Pons (tissue), 1 donor: ENCODE measurements around the gene LAMP1.
"Not testable (repeated sequence)": the region's sequence is repeated elsewhere in the genome, so short reads cannot be mapped to it uniquely, and the experiment has no call there.

ENCODE experiments used
- DNase-seq: peaks from one replicate; pipeline ENCODE4 v3.0.0-alpha.2; 2016; ENCODE audit warnings: low spot score

Gene LAMP1

DNA sequence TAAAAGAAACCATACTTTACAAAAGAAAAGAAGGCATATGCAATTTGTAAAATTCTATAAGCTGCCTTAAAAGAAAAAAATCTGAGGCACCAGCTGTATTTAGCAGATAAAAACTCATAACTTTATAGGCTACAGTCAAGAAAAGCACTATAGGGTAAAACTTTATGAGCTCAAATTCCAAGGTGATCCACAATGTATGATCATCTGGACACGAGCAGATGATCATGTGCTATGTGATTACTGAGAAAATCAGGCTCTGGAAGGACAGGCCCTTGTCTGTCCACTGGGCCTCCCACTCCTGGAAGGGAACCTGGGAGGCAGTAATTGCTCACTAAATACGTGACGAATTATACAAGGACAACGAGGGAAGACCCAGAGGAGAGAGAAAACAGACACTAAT is 59.6 kb downstream of the LAMP1 start:
- no peak for DNase-seq

DNA sequence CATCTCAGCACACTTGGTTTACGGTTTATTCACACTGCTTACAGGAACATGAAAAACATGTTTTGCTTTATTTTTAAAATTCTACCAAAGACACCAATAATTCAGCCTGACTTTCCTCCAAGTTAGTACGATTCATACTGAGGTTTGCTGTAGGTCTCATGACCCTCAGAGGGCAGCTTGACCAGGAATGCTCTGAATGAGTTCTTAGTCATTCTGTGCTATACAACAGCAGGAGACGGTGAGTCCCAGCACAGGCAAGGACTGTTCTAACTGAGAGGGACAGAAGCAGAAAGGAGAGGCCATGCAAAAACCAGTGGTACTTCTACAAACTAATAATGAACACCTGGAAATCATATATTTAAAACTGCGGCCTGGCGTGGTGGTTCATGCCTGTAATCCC is 60.5 kb downstream of the LAMP1 start:
- no peak for DNase-seq

DNA sequence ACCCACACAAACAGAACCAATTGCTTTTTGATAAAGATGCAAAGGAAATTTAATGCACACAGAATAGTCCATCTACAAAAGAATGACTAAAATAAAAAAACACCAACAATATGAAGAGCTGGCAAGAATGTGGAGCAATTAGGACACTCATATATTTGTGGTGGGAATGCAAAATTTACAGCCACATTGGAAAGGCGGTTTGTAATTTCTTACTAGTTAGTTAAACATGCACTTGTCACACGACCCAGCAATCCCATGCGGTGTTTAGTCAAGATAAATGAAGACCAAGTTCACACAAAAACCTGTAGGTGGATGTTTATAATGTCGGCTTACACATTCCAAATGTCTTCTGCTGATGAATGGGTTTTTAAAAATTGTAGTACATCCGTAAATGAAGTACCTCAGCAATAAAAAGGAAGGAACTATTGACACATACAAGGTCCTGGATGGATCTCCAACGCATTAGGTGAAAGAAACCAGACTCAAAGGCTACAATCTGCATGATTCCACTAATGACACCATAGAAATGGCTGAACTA is 61.7 kb downstream of the LAMP1 start:
- no peak for DNase-seq

DNA sequence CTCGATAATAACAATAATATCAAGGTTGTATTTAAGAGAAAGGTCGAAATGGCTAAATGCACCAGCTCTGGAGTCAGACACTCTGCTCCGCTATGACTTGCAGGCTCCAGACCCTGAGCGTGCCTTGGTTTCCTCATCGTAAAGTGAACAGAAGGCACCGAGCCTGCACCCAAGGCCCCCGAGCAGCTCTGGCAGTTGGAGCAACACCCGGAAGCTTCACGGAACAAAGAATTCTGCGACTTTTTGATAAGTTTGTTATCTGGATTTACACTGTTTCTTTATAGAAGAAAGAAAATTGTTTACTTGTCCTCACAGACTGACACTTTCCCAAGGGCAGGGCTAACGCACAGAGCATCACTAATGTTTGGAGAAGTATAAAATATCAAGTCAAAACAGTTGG is 62.5 kb downstream of the LAMP1 start:
- DNase-seq: no peak

DNA sequence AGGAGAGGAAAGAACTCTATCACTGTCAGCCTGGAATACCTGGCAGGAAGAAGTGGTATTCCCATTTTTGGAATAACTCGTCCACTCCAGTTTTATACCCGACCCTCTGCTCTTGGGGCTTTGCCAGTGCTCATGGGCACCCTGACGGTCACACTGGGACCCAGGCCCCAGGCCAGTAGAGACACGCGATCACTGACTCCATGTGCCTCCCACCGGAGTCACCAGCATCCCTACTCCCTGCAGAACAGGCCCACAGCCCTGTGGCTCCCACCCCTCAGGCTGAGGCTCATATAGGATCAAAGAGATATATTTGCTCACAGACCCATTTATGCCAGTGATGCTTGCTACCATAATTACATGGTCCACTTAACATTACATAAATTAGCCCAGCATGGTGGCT is 63.4 kb downstream of the LAMP1 start:
- DNase-seq: no peak

DNA sequence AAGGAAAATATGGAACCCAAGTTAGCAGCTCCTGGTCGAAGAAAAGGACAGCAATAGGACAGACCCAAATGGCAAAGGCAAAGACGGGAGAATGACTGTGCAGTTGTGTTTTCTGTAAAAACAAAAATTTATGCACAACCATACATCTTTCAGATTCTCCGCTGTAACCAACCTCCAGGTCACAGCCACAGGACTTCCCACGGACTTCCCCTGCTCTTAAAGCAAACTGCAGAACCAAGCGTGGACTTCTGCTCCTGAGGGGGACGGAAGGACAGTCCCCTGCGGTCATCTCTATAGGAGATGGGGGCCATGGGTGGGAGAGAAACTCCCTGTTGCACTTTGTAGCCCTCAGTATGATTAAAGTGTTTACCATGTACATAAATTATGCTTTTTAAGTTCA is 64.4 kb downstream of the LAMP1 start:
- DNase-seq: no peak

DNA sequence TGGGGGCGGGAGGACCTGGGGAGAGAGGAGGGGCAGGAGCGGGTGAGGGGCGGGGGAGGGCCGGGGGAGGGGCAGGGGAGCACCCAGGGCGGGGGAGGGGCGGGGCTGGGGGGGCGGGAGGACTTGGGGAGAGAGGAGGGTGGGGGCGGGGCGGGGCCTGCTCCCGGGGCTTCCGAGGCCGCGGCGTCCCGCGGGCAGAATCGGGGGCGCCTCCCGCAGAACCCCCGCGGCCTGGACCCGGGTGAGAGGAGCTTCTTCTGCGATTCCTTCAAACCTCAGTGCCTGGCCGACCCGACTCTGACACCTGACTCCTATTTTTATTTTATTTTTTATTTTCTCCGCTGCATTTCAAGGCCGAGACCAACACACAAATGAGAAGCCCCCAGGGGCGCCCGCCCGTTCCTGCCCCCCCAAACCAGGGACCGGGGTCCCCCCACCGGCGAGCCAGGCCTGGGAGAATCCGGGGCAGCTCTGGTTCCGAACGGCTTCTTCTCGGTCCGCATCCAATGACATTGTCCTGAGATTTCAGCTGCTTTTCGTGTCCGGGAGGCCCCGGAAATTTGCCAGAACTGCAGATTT is 67.4 kb downstream of the LAMP1 start:
- no peak for DNase-seq

DNA sequence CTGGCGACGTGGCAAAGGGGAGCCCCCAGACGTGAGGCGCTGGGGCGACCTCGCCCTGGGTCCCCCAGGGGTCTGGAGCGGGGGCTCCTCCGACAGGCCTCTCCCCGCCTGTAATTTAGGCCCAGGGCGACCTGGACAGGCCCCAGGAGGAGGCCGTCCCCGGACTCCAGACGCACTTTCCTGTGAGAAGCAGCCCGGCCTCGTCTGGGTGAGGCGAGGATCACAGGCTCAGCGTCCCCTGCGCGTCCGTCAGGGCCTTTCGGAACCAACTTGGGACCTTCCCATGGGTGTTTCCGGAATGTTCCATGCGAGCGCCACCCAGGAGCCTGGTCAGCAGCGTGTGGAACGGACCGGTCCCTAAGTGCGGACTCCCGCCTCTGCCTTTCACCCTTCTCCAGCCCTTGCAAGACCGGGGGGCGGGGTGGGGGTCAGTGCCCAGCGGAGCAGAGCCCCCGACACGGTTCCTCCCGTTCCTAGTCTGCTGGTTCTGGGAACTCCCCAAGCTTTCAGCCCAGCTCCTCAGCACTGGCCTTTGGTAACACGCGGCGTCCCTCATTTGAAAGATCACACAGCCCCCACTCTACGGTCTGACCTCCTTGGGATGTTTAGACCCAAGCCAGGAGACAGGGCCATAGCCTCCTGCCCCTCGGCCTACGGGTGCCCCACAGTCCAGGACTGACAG is 68.0 kb downstream of the LAMP1 start:
- DNase-seq: no peak

DNA sequence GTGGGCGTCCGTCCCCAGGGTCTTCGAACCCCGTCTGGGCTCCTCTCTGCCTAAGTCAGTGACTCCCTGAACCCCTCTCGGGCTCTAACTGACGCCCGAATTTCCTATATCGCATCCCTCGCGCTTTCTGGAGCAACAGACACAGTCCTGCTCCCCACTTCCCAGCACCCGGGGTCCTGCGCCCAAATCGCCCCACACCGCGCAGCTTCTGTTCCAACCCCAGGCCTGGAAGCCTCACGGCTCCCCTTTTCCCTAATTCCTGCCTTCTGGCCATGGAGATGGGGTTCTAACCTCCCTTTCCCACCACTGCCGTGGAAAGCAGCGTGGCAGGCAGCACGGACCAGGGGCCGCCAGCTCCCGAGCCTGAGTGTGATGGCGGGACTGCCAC is 68.5 kb downstream of the LAMP1 start:
- no peak for DNase-seq

DNA sequence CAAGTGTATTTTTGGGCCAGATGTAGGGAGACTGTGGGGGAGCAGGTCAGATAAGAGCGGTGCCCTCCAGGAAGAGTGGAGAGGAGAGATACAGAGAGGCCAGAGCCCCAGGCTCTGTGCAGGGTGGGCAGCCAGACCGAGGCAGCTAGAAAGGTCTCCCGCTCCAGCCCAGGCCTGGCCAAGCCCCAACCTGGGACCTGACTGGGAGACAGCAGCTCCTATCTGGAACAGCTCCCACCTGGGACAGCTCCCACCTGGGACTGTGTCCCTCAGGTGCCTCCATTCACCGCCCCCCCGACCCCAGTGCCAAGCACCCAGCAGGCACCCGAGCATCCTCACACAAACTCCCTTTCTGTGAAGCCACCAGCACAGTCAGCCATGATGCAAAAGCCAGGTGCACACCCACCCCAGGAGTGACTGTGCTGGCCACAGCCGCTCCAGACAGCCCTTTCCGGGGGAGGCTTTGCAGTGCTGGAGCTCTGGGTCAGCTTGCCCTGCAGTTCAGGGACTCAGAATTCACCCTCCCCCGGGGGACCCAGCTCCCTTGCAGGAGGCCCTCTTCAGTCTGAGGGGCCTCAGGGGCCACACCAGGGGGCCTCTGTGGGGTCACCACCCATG is 69.0 kb downstream of the LAMP1 start:
- DNase-seq: no peak

DNA sequence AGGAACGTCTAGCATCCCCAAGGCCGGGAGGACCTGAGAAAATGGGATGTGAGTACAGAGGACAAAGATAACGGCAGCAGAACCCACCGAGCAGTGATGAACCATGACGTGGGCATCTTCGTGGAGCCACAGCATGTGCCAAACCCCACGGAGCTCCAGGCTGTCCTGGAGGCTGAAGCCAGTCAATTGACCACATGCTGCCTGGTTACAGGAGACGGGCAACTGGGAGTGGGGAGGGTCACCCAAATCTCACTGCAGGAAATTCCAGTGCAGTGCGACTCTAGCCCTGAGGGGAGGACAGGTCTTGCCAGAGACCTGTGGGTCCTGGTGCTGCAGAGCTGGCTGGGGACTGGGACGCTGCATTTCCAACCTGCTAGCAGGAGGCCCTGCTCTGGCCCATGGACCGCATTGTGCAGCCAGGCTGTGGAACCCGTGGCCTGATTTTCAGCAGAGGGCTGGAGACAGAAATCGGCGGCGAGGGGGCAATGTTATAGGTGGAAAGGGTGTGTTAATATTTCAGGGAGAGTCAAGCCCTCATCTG is 70.1 kb downstream of the LAMP1 start:
- no peak for DNase-seq

DNA sequence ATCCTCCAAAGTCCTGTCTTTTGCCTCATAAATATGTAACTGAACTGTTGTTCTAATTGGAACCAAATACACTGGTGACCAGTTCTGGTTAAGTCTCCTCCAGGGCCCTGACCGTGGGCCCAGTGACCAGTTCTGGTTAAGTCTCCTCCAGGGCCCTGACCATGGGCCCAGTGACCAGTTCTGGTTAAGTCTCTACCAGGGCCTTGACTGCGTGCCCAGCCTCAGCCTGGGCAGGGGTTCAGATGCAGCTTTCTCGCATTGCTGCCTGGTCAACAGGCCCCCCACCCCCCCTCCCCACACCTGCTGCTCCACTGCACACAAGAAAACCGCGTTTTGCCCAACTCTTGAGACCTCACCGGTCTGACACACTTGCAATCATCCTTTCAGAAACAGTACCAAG is 70.7 kb downstream of the LAMP1 start:
- DNase-seq: no peak

DNA sequence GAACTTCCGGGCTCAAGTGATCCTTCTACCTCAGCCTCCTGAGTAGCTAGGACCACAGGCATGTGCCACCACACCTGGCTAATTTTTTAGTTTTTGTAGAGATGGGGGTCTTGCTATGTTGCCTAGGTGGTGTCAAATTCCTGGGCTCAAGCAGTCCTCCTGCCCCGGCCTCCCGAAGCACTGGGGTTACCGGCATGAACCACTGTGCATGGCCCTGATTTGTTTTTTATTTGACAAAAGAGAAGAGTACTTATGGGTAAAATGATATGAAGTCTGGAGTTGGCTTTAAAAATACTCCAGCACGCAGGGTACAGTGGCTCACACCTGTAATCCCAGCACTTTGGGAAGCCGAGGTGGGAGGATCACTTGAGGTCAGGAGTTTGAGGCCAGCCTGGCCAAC is 71.3 kb downstream of the LAMP1 start:
- DNase-seq: not testable (repeated sequence)

DNA sequence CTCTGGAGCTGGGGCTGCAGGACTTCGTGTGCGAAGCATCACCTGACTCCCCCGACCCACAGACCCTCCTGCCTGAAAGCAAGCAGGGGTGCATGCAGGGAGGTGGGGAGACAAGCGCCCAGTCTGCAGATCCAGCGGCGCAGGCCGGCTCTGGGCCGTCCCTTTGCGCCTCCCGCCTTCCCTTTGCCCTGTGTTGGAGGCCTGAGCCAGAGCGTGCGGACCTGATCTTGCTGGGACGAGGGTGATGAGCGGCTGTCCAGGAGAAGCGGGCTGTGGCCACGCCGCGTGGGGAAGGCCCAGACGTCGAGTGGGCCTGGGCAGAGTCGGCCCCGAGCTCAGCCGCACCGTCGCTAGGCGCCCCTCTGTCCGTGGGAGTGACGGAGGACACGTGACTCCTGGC is 72.2 kb downstream of the LAMP1 start:
- DNase-seq: no peak

DNA sequence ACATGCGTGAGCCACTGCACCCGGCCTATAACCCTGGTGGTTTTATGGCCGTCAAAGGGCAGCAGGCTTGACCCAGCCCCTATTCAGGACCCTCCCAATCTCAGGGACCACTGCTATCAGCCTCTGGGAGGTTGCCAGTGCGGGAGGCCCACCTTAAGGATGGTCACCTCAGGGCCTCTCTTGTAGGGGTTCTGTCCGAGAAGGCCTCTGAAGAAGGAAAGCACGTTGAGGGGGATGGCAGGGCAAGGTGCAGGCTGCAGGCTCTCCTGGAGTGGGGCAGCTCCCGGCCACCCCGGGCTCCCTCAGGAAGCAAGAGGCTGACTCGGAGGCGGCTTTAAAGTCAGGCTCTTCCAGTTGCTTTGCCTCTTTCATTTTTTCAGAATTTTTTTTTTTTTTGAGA is 72.8 kb downstream of the LAMP1 start:
- DNase-seq: no peak

DNA sequence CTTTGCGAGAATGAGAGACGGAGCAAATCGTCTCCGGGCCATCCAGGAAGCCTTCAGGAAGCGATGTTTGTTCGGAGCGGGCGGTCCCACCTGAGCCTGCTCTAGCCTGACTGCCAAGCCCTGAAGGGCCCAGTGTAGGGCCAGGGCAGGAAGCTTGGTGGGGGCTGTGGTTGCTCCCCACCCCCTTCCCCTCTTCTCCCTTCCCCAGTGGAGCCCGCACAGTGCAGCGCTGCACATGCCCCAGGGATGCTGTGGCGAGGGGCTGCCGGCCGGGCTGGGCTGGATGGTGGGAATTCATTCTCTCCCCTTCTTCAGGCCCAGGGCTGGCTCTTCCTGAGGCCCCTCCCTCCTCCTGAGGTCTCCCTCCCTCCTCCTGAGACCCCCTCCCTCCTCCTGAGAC is 74.0 kb downstream of the LAMP1 start:
- DNase-seq: no peak

DNA sequence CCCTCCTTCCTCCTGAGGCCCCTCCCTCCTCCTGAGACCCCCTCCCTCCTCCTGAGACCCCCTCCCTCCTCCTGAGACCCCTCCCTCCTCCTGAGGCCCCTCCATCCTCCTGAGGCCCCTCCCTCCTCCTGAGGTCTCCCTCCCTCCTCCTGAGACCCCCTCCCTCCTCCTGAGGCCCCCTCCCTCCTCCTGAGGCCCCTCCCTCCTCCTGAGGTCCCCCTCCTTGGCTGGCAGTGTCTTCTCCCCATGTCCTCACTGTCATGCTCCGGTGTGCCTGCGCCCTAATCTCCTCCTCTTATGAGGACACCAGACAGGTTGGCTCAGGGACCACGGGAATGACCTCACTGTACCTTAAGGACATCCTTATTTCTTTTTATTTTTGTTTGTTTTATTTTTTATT is 74.7 kb downstream of the LAMP1 start:
- DNase-seq: not testable (repeated sequence)
